Gastroesophageal sphincter (tissue), 4 donors: ENCODE results near the gene MRPS21. TPM values are rescaled to one million over a fixed set of nuclear protein-coding genes. Genes with fewer than 3 reads are reported as not detected.

ENCODE experiments used
- ATAC-seq: fragments of 150-250 bp; one replicate; pipeline ENCODE4 v1.9.1; 2016; ENCODE audit warnings: mild to moderate bottlenecking, moderate library complexity
- H3K27ac ChIP-seq, 4 donors: fragments of 200-600 bp; sonication (generic) in 3 of 4; 1 replicate in 3 of 4; 2 replicates in 1 of 4; pipeline ENCODE4 v1.5.1; 2016 to 2019
- H3K27me3 ChIP-seq: fragments of 200-600 bp; sonication (generic); one replicate; pipeline ENCODE4 v1.5.1; 2019
- H3K36me3 ChIP-seq, 2 donors: fragments of 200-600 bp; sonication (generic); one replicate each; pipeline ENCODE4 v1.5.1; 2019; ENCODE audit warnings: control low read depth in 1 of 2
- H3K4me1 ChIP-seq, 3 donors: fragments of 200-600 bp; sonication (generic); 1 replicate in 2 of 3; 2 replicates in 1 of 3; pipeline ENCODE4 v1.5.1; 2016 to 2019; ENCODE audit warnings: control low read depth in 2 of 3
- H3K4me3 ChIP-seq, 2 donors: fragments of 200-600 bp; sonication (generic); one replicate each; pipeline ENCODE4 v1.5.1; 2019; ENCODE audit warnings: mild to moderate bottlenecking in 1 of 2, moderate library complexity in 1 of 2
- H3K9me3 ChIP-seq, 3 donors: fragments of 200-600 bp; sonication (generic); one replicate each; pipeline ENCODE4 v1.5.1; 2017 to 2019; ENCODE audit warnings: control low read depth in 2 of 3
- CTCF ChIP-seq, 4 experiments: fragments of 200-600 bp in 2 of 4; fragments of 450-650 bp in 2 of 4; sonication (generic) in 1 of 4; IDR thresholded peaks; one replicate each; pipeline ENCODE4 v1.5.1; 2017 to 2019; ENCODE audit warnings: antibody characterized with exemption in 4 of 4, mild to moderate bottlenecking in 2 of 4, moderate library complexity in 2 of 4
- EP300 ChIP-seq: sonication (generic); formaldehyde crosslinking; IDR thresholded peaks from one replicate; pipeline ENCODE4 v1.6.1; 2017; ENCODE audit warnings: antibody characterized with exemption, mild to moderate bottlenecking
- POLR2A ChIP-seq, 2 donors: fragments of 450-650 bp; IDR thresholded peaks; one replicate each; pipeline ENCODE4 v1.6.1; 2017; ENCODE audit warnings: antibody characterized with exemption in 2 of 2, mild to moderate bottlenecking in 2 of 2, moderate library complexity in 1 of 2
- POLR2AphosphoS5 ChIP-seq: sonication (generic); formaldehyde crosslinking; IDR thresholded peaks from one replicate; pipeline ENCODE4 v1.6.1; 2017; ENCODE audit warnings: antibody characterized with exemption
- WGBS, 2 donors: methylation state at CpG; one replicate each; pipeline ENCODE4 v1.1.5; 2018; ENCODE audit warnings: low coverage in 1 of 2; 5-methylcytosine and 5-hydroxymethylcytosine counted together
- total RNA-seq, 4 donors: library from RNA; depleted of rRNA; stranded (reverse); fragments of >200 nt; gene quantifications; one replicate each; pipeline ENCODE4 v1.1.0, GENCODE V29; 2016

MRPS21 gene
- 10 to 100 TPM; 36.0 to 59.9 (median 43.4) TPM for total RNA-seq

GRCh38 chr1:150293433-150294253, at the start of gene MRPS21:
Gene MRPS21, plus strand, starts transcription at chr1:150293861. Its CDS starts 506 bp downstream, at chr1:150294367.
- TF ChIP-seq CTCF (IDR thresholded peaks at IDR 0.05) (peak in 2 of 4 experiments; percentile 19), POLR2A (IDR thresholded peaks at IDR 0.05) (peak; percentile 68 to 74), EP300 (no peak), POLR2AphosphoS5 (peak; percentile 93)
- ATAC-seq = peak; percentile 98
- peak within 1 kb of the TSS; percentile 71 for H3K4me3 ChIP-seq
- peak within 1 kb of the TSS; percentile 73 to 91 (median 87) for H3K27ac ChIP-seq
- WGBS, 2 donors = 6 to 7% methylated on average over 32 to 33 of the region's 43 CpGs
- H3K4me1 ChIP-seq = peaks cover 0 to 29% (median 6%) of the 10 kb centered on the region in 3 donors
- H3K9me3 ChIP-seq = no peaks in the 10 kb centered on the region
- peaks cover 0 to 43% of the 10 kb centered on the region in 2 donors for H3K36me3 ChIP-seq
- H3K27me3 ChIP-seq = no peaks in the 10 kb centered on the region

- Histone ChIP-seq H3K27ac (no peak overlapping the region), H3K4me1 (no peaks in the 10 kb centered on the region), H3K27me3 (no peaks in the 10 kb centered on the region), H3K36me3 (no peaks in the 10 kb centered on the region), H3K4me3 (no peak overlapping the region), H3K9me3 (no peaks in the 10 kb centered on the region)
- 73 to 83% methylated on average over 2 of the region's 2 CpGs for WGBS, 2 donors
- no peak for ATAC-seq
- TF ChIP-seq EP300 (no peak), POLR2AphosphoS5 (no peak), CTCF (IDR thresholded peaks at IDR 0.05) (no peak), POLR2A (IDR thresholded peaks at IDR 0.05) (no peak)
These were observed 43.7 kb upstream of the MRPS21 start for GRCh38 chr1:150249936-150250335.

GRCh38 chr1:150256198-150256553, 37.5 kb upstream of the MRPS21 start:
- Histone ChIP-seq H3K36me3 (no peaks in the 10 kb centered on the region), H3K27ac (peak overlapping the region; percentile 81 to 90 (median 83)), H3K27me3 (no peaks in the 10 kb centered on the region), H3K4me1 (peaks cover 0 to 51% (median 14%) of the 10 kb centered on the region in 3 donors), H3K4me3 (no peak overlapping the region), H3K9me3 (no peaks in the 10 kb centered on the region)
- 0% methylated on average over 1 of the region's 1 CpG for WGBS, 2 donors
- peak; percentile 11 for ATAC-seq
- no peak for TF ChIP-seq EP300
- TF ChIP-seq POLR2A (IDR thresholded peaks at IDR 0.05) = no peak
- TF ChIP-seq POLR2AphosphoS5 = no peak
- no peak for TF ChIP-seq CTCF (IDR thresholded peaks at IDR 0.05)

- Histone ChIP-seq H3K4me3 (no peak overlapping the region), H3K27me3 (no peaks in the 10 kb centered on the region), H3K27ac (peak overlapping the region; percentile 81 to 90 (median 83)), H3K4me1 (peaks cover 0 to 51% (median 14%) of the 10 kb centered on the region in 3 donors), H3K36me3 (no peaks in the 10 kb centered on the region), H3K9me3 (no peaks in the 10 kb centered on the region)
- 12 to 17% methylated on average over 5 of the region's 14 CpGs for WGBS, 2 donors
- no peak for TF ChIP-seq EP300
- TF ChIP-seq POLR2AphosphoS5 = no peak
- TF ChIP-seq POLR2A (IDR thresholded peaks at IDR 0.05) = no peak
- TF ChIP-seq CTCF (IDR thresholded peaks at IDR 0.05) = no peak
- no peak for ATAC-seq
These were observed 36.9 kb upstream of the MRPS21 start for GRCh38 chr1:150256554-150257341.
